ENCODE data around the gene CSF2. TPM values are rescaled to one million over a fixed set of nuclear protein-coding genes. Genes with fewer than 3 reads are reported as not detected.

CSF2 gene
- total and polyA plus RNA-seq, 4 donors: 0.37 to 16.8 (median 8.2) TPM

DNA sequence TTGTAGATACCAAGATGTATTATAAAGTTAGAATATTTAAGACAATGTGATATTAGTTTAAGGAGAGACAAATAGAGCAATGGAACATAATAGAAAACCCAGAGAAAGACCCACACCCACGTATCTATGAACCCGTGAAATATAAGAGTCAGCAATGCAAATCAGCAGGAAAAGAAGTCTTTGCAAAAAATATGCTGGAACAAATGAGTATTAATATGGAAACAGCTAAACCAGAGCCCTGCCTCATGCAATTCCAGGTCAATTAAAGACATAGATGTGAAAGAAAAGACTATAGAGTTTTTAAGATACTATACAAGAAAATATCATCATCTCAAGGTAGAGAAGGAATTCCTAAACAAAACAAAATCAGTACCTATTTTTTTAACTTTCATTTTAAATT lies 36.2 kb upstream of the CSF2 start:
- no peak for ATAC-seq (ENCODE audit: insufficient read depth, low FRiP score)
- TF ChIP-seq, protein P1, sequence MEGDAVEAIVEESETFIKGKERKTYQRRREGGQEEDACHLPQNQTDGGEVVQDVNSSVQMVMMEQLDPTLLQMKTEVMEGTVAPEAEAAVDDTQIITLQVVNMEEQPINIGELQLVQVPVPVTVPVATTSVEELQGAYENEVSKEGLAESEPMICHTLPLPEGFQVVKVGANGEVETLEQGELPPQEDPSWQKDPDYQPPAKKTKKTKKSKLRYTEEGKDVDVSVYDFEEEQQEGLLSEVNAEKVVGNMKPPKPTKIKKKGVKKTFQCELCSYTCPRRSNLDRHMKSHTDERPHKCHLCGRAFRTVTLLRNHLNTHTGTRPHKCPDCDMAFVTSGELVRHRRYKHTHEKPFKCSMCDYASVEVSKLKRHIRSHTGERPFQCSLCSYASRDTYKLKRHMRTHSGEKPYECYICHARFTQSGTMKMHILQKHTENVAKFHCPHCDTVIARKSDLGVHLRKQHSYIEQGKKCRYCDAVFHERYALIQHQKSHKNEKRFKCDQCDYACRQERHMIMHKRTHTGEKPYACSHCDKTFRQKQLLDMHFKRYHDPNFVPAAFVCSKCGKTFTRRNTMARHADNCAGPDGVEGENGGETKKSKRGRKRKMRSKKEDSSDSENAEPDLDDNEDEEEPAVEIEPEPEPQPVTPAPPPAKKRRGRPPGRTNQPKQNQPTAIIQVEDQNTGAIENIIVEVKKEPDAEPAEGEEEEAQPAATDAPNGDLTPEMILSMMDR (IDR thresholded peaks at IDR 0.05; ENCODE audit: control extremely low read depth, extremely low read depth): no peak
- Histone ChIP-seq H3K9ac (ENCODE audit: insufficient read depth in 1 of 2, low read length in 2 of 2) (no peak overlapping the region), H3K27me3 (ENCODE audit: control insufficient read depth in 3 of 3, insufficient read depth in 3 of 3, low read length in 2 of 3) (no peaks in the 10 kb centered on the region), H3K27ac (ENCODE audit: low read depth in 1 of 2, low read length in 1 of 2) (no peak overlapping the region), H3K36me3 (ENCODE audit: control insufficient read depth in 4 of 4, insufficient read depth in 4 of 4, low read length in 4 of 4) (no peaks in the 10 kb centered on the region), H3K4me3 (no peak overlapping the region), H3K4me1 (ENCODE audit: control insufficient read depth in 5 of 5, insufficient read depth in 5 of 5, low read length in 5 of 5) (no peaks in the 10 kb centered on the region), H3K9me3 (ENCODE audit: control insufficient read depth in 4 of 4, insufficient read depth in 3 of 4, low read length in 3 of 4) (no peaks in the 10 kb centered on the region)
- 61 to 77% methylated on average over 2 of the region's 2 CpGs for WGBS, 2 donors
- DNase-seq: no peak

DNA sequence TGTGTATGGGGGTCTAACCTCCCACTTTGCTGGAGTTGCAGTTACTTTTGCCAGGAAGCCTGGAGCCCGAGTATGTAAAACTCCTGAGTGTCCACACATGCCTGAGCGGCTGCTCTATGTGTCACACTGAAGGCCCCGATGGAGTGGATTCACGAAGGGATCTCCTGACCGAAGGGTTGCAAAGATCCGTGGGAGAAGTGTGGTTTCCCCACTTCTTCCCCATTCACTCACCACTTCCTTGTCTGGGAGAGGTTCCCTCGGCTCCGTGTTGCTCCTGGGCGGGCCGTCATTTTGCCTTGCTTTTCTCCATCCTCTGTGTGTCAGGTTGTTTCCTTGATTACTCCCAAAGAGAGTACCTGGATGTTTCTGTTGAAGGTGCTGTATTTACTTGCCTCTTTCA lies 29.4 kb upstream of the CSF2 start:
- H3K4me1 ChIP-seq (ENCODE audit: control insufficient read depth in 5 of 5, insufficient read depth in 5 of 5, low read length in 5 of 5): peaks cover 0 to 3% (median 0%) of the 10 kb centered on the region in 5 donors
- DNase-seq (no peak), ATAC-seq (ENCODE audit: insufficient read depth, low FRiP score) (peak; percentile 66)
- no peak overlapping the region for H3K27ac ChIP-seq (ENCODE audit: low read depth in 1 of 2, low read length in 1 of 2)
- no peak overlapping the region for H3K9ac ChIP-seq (ENCODE audit: insufficient read depth in 1 of 2, low read length in 2 of 2)
- H3K4me3 ChIP-seq: no peak overlapping the region
- WGBS, 2 donors: 32 to 66% methylated on average over 10 of the region's 10 CpGs
- no peaks in the 10 kb centered on the region for H3K9me3 ChIP-seq (ENCODE audit: control insufficient read depth in 4 of 4, insufficient read depth in 3 of 4, low read length in 3 of 4)
- H3K27me3 ChIP-seq (ENCODE audit: control insufficient read depth in 3 of 3, insufficient read depth in 3 of 3, low read length in 2 of 3): no peaks in the 10 kb centered on the region
- TF ChIP-seq, protein P1 (IDR thresholded peaks at IDR 0.05; ENCODE audit: control extremely low read depth, extremely low read depth): no peak
- no peaks in the 10 kb centered on the region for H3K36me3 ChIP-seq (ENCODE audit: control insufficient read depth in 4 of 4, insufficient read depth in 4 of 4, low read length in 4 of 4)

DNA sequence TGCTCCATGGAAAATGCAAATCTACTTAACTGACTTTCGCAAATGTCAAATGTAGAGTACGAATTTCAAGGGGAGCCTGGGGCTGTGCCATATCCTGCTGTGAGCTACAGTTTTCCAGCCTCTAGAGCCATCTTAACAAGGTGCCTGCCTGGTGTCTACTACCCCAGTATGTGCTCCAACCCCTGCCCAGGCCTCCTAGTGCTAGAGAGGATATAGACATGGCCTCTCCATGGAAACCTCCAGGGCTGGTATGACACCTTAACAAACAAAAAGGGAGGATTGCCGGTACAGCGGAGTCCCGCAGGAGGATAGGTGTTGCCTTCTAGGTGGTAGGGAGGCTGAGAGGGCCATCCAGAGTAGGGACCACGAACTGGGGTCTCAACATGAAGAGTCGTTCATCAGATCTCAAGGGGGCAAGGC lies 26.7 kb upstream of the CSF2 start:
- Histone ChIP-seq H3K9me3 (ENCODE audit: control insufficient read depth in 4 of 4, insufficient read depth in 3 of 4, low read length in 3 of 4) (no peaks in the 10 kb centered on the region), H3K9ac (ENCODE audit: insufficient read depth in 1 of 2, low read length in 2 of 2) (no peak overlapping the region), H3K27me3 (ENCODE audit: control insufficient read depth in 3 of 3, insufficient read depth in 3 of 3, low read length in 2 of 3) (no peaks in the 10 kb centered on the region), H3K36me3 (ENCODE audit: control insufficient read depth in 4 of 4, insufficient read depth in 4 of 4, low read length in 4 of 4) (no peaks in the 10 kb centered on the region), H3K27ac (ENCODE audit: low read depth in 1 of 2, low read length in 1 of 2) (no peak overlapping the region), H3K4me1 (ENCODE audit: control insufficient read depth in 5 of 5, insufficient read depth in 5 of 5, low read length in 5 of 5) (peaks cover 0 to 3% (median 0%) of the 10 kb centered on the region in 5 donors), H3K4me3 (no peak overlapping the region)
- ATAC-seq (ENCODE audit: insufficient read depth, low FRiP score) (no peak), DNase-seq (no peak)
- TF ChIP-seq, protein P1 (IDR thresholded peaks at IDR 0.05; ENCODE audit: control extremely low read depth, extremely low read depth): no peak
- 75 to 88% methylated on average over 7 of the region's 7 CpGs for WGBS, 2 donors

DNA sequence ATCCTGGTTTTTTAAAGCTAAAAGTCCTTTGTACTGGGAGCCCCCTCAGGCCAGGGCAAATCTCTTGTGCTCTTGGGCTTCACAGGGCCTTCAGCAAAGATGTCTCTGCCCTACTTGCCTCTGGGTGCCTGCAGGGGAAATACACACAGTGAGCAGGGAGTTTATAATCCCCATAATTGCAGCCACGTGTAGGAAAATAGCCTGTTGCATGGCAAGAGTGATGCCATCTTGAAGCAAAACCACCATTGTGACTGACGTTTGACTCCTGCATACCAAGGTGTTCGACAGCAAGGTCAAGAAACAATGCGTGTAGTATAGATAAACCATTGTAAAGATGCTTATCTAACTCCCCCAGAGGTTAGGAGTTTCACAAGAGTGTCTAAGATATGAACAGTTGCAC lies 24.5 kb upstream of the CSF2 start:
- Histone ChIP-seq H3K9ac (ENCODE audit: insufficient read depth in 1 of 2, low read length in 2 of 2) (no peak overlapping the region), H3K4me1 (ENCODE audit: control insufficient read depth in 5 of 5, insufficient read depth in 5 of 5, low read length in 5 of 5) (no peaks in the 10 kb centered on the region), H3K36me3 (ENCODE audit: control insufficient read depth in 4 of 4, insufficient read depth in 4 of 4, low read length in 4 of 4) (no peaks in the 10 kb centered on the region), H3K9me3 (ENCODE audit: control insufficient read depth in 4 of 4, insufficient read depth in 3 of 4, low read length in 3 of 4) (no peaks in the 10 kb centered on the region), H3K27me3 (ENCODE audit: control insufficient read depth in 3 of 3, insufficient read depth in 3 of 3, low read length in 2 of 3) (no peaks in the 10 kb centered on the region), H3K27ac (ENCODE audit: low read depth in 1 of 2, low read length in 1 of 2) (no peak overlapping the region), H3K4me3 (no peak overlapping the region)
- no peak for ATAC-seq (ENCODE audit: insufficient read depth, low FRiP score)
- WGBS, 2 donors: 54 to 55% methylated on average over 4 of the region's 4 CpGs
- TF ChIP-seq, protein P1 (IDR thresholded peaks at IDR 0.05; ENCODE audit: control extremely low read depth, extremely low read depth): no peak
- no peak for DNase-seq

Measured in lung (tissue), 12 donors.